Motor neuron (in vitro differentiated cells): ENCODE data around the gene NTN4. TPM values are rescaled to one million over a fixed set of nuclear protein-coding genes. Genes with fewer than 3 reads are reported as not detected.
"Not testable (repeated sequence)": the region's sequence is repeated elsewhere in the genome, so short reads cannot be mapped to it uniquely, and the experiment has no call there.

Source experiments
- ATAC-seq, 8 experiments: fragments of 200-7000 bp; cut with Tn5 transposase; replicated peaks in 6 of 8; 2 replicates each; pipeline ENCODE4 v1.8.0; 2021; ENCODE audit warnings: mild to moderate bottlenecking in 8 of 8, moderate library complexity in 8 of 8
- H3K27ac ChIP-seq, 2 donors: fragments of 250-450 bp; sonication (Bioruptor Pico); 2 replicates each; pipeline ENCODE4 v1.9.0; 2021; ENCODE audit warnings: antibody characterized with exemption in 2 of 2, mild to moderate bottlenecking in 2 of 2, moderate library complexity in 1 of 2
- H3K4me1 ChIP-seq, 2 donors: fragments of 250-450 bp; sonication (Bioruptor Pico); replicated peaks in 1 of 2; 2 replicates each; pipeline ENCODE4 v1.6.1; 2021; ENCODE audit warnings: antibody characterized with exemption in 2 of 2, mild to moderate bottlenecking in 2 of 2, moderate library complexity in 1 of 2
- H3K4me3 ChIP-seq, 5 donors: fragments of 250-450 bp; sonication (Bioruptor Pico); 2 replicates each; pipeline ENCODE4 v1.9.0; 2021; ENCODE audit warnings: antibody characterized with exemption in 5 of 5, mild to moderate bottlenecking in 5 of 5, moderate library complexity in 4 of 5
- WGBS, 10 experiments: fragments of 450-650 bp; shearing (Covaris generic); methylation state at CpG; one replicate each; pipeline ENCODE4 v1.0.0; 2022; 5-methylcytosine and 5-hydroxymethylcytosine counted together
- in situ Hi-C, 9 experiments: fragments of 400-800 bp; cut with MboI; loops; one replicate each; pipeline ENCODE4 v1.15.0; 2021; ENCODE audit warnings: low sequenced_read_pairs in 9 of 9, low pct_unique_long_range_greater_than_20kb in 2 of 9; ENCODE audit not compliant: unreplicated experiment in 9 of 9
- total RNA-seq, 8 experiments: library from RNA; unstranded; fragments of 300-600 nt; gene quantifications; 2 replicates each; pipeline versions ENCODE4 v1.2.3 to v1.2.4, GENCODE V29; 2022

NTN4 gene
- total RNA-seq, 8 experiments from 2014 or later, result 4.3 to 50.8 (median 8.7) TPM

- in situ Hi-C loops, result no loop called here
These were observed 1.2 kb downstream of the NTN4 start for GRCh38 chr12:95789126-95790032.

GRCh38 chr12:95788637-95789036 lies 1.9 kb downstream of the NTN4 start:
- Histone ChIP-seq H3K4me3 (peak overlapping the region in 4 of 5 donors; percentile 60 to 77 (median 63)), H3K4me1 (peaks cover 5 to 11% of the 10 kb centered on the region in 2 donors), H3K27ac (no peak overlapping the region)
- in situ Hi-C loops, result no loop called here
- 11 to 100% (median 28%) methylated on average over 1 of the region's 1 CpG; no CpG with 5 or more reads in 2 of the 10 experiments for WGBS, 10 experiments
- ATAC-seq, result no peak

More at GRCh38 chr12:95789126-95790032, 1.2 kb downstream of the NTN4 start:
- peaks cover 5 to 11% of the 10 kb centered on the region in 2 donors for H3K4me1 ChIP-seq
- H3K4me3 ChIP-seq, result peak overlapping the region; percentile 56 to 77 (median 63)
- H3K27ac ChIP-seq, result peak overlapping the region in 1 of 2 donors; percentile 28
- peak in 7 of 8 experiments; percentile 4 to 52 (median 43) for ATAC-seq
- 0 to 100% (median 4%) methylated on average over 1 to 13 of the region's 39 CpGs; no CpG with 5 or more reads in 4 of the 10 experiments for WGBS, 10 experiments

- Histone ChIP-seq H3K4me1 (peaks cover 5 to 11% of the 10 kb centered on the region in 2 donors), H3K4me3 (no peak overlapping the region), H3K27ac (no peak overlapping the region)
- WGBS, 10 experiments, result 80 to 100% (median 96%) methylated on average over 1 to 8 of the region's 12 CpGs; no CpG with 5 or more reads in 1 of the 10 experiments
- ATAC-seq, result no peak
- in situ Hi-C loops, result no loop called here
These were observed 3.2 kb downstream of the NTN4 start for GRCh38 chr12:95787274-95787818.

- Histone ChIP-seq H3K4me1 (peaks cover 5 to 11% of the 10 kb centered on the region in 2 donors), H3K27ac (no peak overlapping the region), H3K4me3 (no peak overlapping the region)
- WGBS, 10 experiments, result 0 to 100% (median 73%) methylated on average over 1 of the region's 1 CpG
- in situ Hi-C loops, result no loop called here
- no peak for ATAC-seq
These were observed 5.6 kb downstream of the NTN4 start for GRCh38 chr12:95784915-95785314.

GRCh38 chr12:95784286-95784685 lies 6.3 kb downstream of the NTN4 start:
- 64 to 97% (median 89%) methylated on average over 2 to 4 of the region's 4 CpGs; no CpG with 5 or more reads in 7 of the 10 experiments for WGBS, 10 experiments

GRCh38 chr12:95775466-95775865 lies 15.1 kb downstream of the NTN4 start:
- H3K27ac ChIP-seq, H3K4me1 ChIP-seq, H3K4me3 ChIP-seq, ATAC-seq, in situ Hi-C loops: not testable (repeated sequence)
- 47% methylated on average over 2 of the region's 10 CpGs; no CpG with 5 or more reads in 9 of the 10 experiments for WGBS, 10 experiments

More at GRCh38 chr12:95784286-95784685, 6.3 kb downstream of the NTN4 start:
- in situ Hi-C loops, result no loop called here
- Histone ChIP-seq H3K4me1 (peaks cover 5 to 11% of the 10 kb centered on the region in 2 donors), H3K4me3 (no peak overlapping the region), H3K27ac (no peak overlapping the region)
- ATAC-seq, result peak in 2 of 8 experiments; percentile 26 to 50

- H3K4me1 ChIP-seq, result no peaks in the 10 kb centered on the region
- H3K4me3 ChIP-seq, result no peak overlapping the region
- no peak for ATAC-seq
- H3K27ac ChIP-seq, result no peak overlapping the region
- WGBS, 10 experiments, result 34 to 100% (median 93%) methylated on average over 2 to 4 of the region's 4 CpGs
- in situ Hi-C loops, result no loop called here
These were observed 16.1 kb downstream of the NTN4 start for GRCh38 chr12:95774311-95775045.

- 68 to 100% (median 96%) methylated on average over 1 to 5 of the region's 6 CpGs for WGBS, 10 experiments
- in situ Hi-C loops, result no loop called here
- H3K4me1 ChIP-seq, result no peaks in the 10 kb centered on the region
- no peak for ATAC-seq
- H3K4me3 ChIP-seq, result no peak overlapping the region
- no peak overlapping the region for H3K27ac ChIP-seq
These were observed 17.2 kb downstream of the NTN4 start for GRCh38 chr12:95773320-95773719.

GRCh38 chr12:95767703-95768102 lies 22.9 kb downstream of the NTN4 start:
- Histone ChIP-seq H3K27ac (no peak overlapping the region), H3K4me1 (no peaks in the 10 kb centered on the region), H3K4me3 (no peak overlapping the region)
- in situ Hi-C loops, result no loop called here
- no peak for ATAC-seq
- WGBS, 10 experiments, result 29 to 98% (median 80%) methylated on average over 1 to 6 of the region's 6 CpGs

GRCh38 chr12:95766356-95767019 lies 24.1 kb downstream of the NTN4 start:
- peak in 1 of 8 experiments; percentile 59 for ATAC-seq
- 37 to 96% (median 75%) methylated on average over 2 to 7 of the region's 7 CpGs for WGBS, 10 experiments
- no peaks in the 10 kb centered on the region for H3K4me1 ChIP-seq
- no peak overlapping the region for H3K27ac ChIP-seq
- H3K4me3 ChIP-seq, result no peak overlapping the region
- in situ Hi-C loops, result no loop called here

GRCh38 chr12:95764848-95765247 lies 25.7 kb downstream of the NTN4 start:
- in situ Hi-C loops, result no loop called here
- WGBS, 10 experiments, result 67 to 100% (median 88%) methylated on average over 1 of the region's 1 CpG; no CpG with 5 or more reads in 1 of the 10 experiments
- no peaks in the 10 kb centered on the region for H3K4me1 ChIP-seq
- no peak overlapping the region for H3K27ac ChIP-seq
- ATAC-seq, result no peak
- no peak overlapping the region for H3K4me3 ChIP-seq

GRCh38 chr12:95763809-95764253 lies 26.7 kb downstream of the NTN4 start:
- Histone ChIP-seq H3K4me3 (no peak overlapping the region), H3K27ac (no peak overlapping the region), H3K4me1 (no peaks in the 10 kb centered on the region)
- in situ Hi-C loops, result no loop called here
- peak; percentile 63 to 99 (median 91) for ATAC-seq
